NK-92 treated with Interleukin-12 subunit alpha and Interleukin-12 subunit beta, amount 100 ng/mL, for 24 hours (cell line): ENCODE data around the gene GADD45A.

Experiments used
- DNase-seq: peaks from one replicate; lab custom pipeline; 2025; lab: John Stamatoyannopoulos, UW

The GADD45A gene

GRCh38 chr1:67668660-67669059 lies 16.3 kb upstream of the GADD45A start:
- no peak for DNase-seq

DNA sequence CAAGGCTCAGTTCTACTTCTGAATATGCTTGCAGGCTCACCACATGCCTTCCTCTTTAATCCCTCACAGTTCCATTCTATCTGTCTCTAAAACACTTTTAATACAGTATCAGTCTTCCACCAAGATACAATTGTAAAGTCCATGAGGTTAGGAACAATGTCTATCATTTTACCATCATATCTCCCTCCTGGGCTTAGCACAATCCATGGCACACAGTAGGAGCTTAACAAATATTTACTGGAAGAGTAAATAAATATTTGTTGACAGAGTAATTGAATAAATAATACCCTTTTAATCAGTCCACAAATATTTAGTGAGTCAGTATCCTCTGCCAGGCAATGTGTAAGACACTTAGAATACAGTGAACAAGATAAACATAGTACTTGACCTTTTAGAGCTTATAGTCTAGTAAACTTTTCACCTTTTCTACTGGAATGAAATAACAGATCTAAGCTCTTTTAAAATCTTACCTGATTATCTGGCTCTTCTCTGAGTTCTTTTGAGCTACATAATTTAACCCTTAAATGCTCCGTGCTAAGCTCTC lies 12.7 kb upstream of the GADD45A start:
- DNase-seq, result no peak

DNA sequence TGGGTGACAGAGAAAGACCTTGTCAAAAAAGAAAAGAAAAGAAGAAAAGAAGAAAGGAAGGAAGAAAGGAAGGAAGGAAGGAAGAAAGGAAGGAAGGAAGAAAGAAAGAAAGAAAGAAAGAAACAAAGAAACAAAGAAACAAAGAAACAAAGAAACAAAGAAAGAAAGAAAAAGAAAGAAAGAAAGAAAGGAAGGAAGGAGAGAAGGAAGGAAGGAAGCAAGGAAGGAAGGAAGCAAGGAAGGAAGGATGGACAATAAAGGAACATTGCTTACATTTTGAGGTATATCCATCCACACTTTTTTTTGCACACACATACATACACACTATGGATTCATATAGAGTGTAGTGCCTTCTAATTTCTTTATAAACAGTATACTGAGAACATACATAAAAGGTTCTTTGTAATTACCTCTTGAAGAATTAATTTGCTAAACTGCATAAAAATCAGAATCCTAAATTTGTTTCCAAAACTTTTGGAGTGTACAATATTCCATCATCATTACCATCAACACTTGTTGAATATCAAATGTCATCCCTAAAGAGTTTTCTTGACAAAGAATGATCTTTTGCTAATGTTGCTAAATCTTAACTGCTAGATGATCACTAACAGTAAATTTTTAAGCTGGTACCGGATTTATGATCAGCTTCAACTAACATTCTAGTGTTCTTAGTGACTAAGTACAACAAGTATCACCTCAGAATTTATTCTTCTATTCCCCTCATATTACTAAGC lies 11.4 kb upstream of the GADD45A start:
- DNase-seq, result no peak

DNA sequence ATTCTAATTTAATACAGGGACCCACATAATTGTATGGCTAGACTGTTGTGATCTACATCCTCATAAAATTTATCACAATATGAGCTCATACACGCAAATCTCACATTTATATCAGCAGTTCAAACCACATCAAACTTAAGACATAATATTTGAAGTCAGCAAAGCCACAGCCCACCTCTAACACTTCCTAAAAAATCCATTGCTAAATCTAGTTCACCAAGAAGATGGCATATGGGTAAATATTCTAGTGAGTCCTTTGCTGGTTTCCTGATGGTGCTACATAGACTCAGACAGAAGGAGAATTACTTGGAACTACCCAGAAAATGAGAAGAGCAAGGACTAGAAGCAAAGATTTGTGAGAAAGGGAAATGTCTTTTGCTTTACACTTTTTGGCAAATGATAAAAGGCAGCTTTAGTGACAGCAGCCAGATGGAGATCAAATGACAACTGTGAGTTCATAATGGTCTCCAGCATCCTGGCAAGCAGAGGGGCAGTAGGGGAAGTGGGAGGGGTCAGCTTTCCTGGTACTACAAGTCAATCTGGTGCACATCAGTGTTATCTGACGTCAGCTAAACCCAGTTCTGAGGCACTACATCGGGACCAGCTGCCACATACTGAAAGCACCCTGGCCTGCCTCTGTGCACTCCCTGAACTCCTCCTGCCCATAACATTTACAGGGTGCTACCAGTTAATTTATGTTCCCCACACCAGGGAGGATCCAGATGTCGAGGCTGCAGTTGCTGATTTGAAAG lies 10.6 kb upstream of the GADD45A start:
- no peak for DNase-seq

DNA sequence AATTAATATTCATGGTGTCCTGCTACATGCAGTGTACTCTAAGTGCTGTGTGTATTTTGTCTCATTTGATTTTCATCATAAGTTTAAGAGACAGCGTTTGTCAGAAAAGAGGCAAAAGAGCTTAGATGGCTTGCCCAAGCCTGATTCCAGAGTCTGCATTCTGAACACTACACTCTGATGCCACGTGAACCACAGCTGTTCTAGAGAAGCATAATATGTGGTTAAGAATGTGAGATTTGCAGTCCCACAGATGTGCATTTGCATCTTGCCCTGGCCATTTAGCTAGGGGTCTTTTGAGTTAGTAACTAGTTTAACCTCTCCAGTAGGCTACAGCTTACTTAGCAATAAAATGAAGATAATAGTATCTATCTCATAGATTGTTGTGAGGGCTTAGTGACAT lies 9.2 kb upstream of the GADD45A start:
- DNase-seq, result no peak

DNA sequence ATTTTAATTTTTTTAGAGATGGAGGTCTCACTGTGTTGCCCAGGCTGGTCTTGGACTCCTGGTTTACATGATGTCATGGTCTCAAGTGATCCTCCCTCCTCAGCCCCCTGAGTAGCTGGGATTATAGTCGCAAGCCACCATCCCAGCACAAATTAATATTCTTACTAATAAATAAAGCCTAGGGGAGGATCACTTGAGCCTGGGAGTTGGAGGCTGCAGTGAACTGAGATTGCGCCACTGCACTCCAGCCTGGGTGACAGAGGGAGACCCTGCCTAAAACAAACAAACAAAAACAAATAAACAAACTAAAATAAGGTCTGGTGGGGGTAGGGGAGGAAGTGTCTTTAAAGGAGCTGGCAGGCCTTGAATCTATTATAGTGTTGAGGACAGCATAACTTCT lies 8.7 kb upstream of the GADD45A start:
- DNase-seq, result no peak

- no peak for DNase-seq
Observed at GRCh38 chr1:67676946-67677345, 8.1 kb upstream of the GADD45A start.

- DNase-seq, result no peak
Observed at GRCh38 chr1:67677408-67677807, 7.6 kb upstream of the GADD45A start.

DNA sequence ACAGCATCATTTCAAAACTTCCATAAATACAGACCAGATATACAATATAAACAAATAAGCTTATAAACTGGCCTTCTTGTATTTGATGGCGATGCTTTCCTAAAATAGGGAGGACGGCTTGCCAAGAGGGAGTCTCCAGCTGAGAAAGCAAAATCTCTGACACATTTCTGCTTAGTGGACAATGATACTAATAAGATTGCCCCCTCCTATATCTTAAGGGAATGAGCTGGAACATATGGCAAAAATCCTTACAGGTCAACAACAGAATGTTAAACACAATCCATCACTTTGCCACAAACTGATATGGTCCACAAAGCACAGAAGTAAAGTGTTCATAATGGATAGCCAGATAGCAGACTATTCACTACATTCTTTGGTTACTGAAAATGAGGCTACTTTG lies 7.1 kb upstream of the GADD45A start:
- no peak for DNase-seq

DNA sequence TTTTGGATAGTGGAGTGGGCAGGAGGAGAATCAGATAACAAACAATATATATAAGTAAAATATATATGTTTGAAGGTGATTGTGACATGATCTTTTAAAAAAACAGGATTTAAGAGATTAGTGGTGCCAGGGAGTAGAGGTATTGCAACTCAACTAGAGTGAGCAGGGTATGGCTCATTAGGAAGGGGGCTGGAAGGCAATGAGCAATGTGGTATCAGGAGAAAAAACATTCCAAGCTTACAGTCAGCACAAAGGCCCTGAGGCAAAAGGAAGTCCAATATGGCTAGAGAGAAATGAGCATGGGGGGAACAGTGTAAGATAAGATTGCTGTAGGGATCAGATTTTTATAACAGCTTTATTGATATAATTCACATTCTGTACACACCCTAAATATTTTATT lies 5.3 kb upstream of the GADD45A start:
- DNase-seq, result no peak

GRCh38 chr1:67680486-67680885 lies 4.5 kb upstream of the GADD45A start:
- DNase-seq, result no peak

DNA sequence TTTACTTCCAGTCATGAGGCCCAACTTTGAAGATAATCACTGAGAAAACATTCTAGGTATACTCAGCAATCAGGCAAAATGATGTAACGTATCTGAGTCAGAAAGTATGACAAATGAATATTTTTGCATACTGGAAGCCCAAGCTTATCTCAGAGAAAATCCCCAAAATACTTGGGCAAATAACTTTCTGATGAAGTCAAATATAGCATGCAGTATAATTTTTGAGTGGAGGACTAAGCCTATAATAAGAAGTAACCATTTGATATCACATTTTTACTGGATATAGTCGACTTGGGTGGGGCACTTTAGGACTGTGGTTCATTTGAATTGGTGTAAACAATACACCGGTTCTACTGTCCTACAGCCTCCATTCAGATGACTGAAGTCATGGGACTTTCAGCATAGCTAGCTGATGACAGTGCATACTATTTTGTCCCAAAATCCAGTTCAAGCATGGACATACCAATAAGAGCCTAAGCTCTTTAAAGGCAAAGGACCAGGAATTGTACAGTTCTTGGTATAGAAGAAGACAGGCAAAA lies 2.3 kb upstream of the GADD45A start:
- no peak for DNase-seq

DNA sequence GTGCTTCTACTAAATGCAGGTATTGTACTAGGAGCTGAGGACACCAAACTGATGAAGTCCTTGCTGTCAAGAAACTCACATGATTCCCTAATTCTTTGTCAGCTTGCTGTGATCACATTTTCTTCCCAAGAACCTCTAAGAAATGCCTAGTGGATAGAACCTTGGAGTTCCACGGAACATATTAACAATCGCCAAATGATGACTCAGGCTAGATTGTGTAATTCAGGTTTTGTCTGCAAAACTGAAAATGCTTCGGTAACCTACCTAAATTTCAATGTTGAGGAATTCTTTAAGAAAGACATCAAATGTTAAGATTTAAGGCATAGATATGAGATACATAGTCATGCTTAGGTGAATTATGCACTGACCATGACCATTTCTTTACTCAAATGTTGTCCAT lies 1.7 kb upstream of the GADD45A start:
- DNase-seq, result no peak

DNA sequence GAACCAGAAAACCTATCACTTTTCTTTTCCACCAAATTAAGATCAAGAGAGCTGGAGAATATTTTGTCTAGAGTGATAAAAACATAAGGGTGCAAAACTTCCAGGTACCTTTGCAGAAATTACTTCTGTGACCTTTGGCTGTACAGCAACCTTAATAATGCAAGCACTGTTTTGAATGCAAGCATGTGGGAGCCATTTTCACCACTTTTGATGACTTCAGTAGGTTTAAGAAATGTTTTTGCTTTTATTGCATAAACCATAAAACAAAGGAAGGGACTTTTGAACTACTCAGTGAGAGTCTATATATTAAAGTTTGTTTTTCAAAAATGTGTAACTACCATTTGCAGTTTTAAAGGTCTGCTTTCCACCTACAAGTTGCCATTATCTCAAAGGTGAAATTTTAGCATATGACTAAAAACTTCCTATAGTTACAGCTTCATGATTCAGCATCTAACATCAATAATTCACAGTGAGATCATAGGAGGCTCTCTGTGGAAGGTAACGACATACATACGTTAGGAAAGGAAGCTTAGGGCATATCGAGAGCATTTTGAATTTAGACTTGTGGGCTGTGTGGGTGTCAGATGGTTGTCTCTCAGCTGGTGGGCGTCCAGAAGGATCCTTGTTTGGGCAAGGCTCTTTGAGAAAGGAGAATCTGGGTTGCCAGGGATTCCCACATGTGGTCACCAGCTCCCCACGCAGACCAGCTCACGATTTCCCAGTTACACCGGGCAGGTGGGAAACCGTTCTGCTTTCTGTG lies 1.1 kb upstream of the GADD45A start:
- no peak for DNase-seq

- no peak for DNase-seq
Observed at GRCh38 chr1:67684526-67685066, 405 bp upstream of the GADD45A start.

DNA sequence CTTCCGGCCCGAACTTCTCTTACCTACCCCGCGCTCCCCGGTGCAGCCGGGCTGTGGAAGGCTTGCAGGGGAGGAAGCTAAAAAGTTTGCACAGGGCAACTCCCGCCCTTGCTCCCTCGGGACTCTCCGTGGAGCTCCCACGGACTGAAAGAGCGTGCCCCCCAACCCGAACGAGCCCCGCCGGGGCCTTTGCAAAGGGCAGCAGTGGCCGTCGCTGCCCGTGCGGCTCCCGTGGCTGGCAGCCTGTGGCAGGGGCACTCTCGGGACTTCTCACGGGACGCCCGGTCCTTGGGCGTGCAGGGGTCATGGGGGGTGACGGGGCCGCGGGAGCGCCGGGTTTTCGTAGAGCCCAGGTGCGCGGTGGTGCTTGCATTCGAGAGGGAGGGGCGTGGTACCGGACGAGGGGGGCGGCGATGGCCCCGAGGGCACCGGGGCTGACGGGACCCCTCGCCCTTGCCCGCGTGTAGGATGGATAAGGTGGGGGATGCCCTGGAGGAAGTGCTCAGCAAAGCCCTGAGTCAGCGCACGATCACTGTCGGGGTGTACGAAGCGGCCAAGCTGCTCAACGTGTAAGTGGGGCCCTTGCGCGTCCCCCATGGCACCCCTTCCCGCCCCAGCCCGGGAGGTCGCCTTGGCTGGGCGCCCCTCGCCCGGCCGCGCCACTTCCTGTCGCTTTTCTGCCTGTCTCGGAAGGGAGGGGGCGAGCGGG lies 711 bp downstream of the GADD45A start:
- DNase-seq, result peak; percentile 56

DNA sequence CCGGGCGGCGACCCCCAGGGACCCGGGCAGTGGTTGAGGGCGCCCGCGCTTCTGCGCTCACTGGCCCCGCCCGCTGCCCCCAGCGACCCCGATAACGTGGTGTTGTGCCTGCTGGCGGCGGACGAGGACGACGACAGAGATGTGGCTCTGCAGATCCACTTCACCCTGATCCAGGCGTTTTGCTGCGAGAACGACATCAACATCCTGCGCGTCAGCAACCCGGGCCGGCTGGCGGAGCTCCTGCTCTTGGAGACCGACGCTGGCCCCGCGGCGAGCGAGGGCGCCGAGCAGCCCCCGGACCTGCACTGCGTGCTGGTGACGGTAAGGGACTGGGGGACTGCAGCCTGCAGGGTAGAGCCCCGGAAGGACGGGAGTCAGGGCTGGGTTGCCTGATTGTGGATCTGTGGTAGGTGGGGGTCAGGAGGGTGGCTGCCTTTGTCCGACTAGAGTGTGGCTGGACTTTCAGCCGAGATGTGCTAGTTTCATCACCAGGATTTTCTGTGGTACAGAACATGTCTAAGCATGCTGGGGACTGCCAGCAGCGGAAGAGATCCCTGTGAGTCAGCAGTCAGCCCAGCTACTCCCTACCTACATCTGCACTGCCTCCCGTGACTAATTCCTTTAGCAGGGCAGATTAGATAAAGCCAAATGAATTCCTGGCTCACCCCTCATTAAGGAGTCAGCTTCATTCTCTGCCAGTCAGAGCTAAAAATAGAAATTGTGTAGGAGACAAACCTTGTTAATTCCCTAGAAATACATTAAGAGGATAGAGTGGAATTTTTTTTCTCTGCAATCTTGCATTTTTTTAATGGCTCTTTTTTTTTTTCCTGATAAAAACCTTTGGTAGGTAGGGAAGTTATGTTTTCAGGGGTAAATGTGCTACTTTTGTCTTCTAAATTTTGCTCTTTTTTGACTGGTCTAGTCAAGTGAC lies 1.5 kb downstream of the GADD45A start:
- peak; percentile 68 for DNase-seq

- no peak for DNase-seq
Observed at GRCh38 chr1:67687198-67687545, 2.2 kb downstream of the GADD45A start.

GRCh38 chr1:67687649-67688048 lies 2.6 kb downstream of the GADD45A start:
- no peak for DNase-seq

DNA sequence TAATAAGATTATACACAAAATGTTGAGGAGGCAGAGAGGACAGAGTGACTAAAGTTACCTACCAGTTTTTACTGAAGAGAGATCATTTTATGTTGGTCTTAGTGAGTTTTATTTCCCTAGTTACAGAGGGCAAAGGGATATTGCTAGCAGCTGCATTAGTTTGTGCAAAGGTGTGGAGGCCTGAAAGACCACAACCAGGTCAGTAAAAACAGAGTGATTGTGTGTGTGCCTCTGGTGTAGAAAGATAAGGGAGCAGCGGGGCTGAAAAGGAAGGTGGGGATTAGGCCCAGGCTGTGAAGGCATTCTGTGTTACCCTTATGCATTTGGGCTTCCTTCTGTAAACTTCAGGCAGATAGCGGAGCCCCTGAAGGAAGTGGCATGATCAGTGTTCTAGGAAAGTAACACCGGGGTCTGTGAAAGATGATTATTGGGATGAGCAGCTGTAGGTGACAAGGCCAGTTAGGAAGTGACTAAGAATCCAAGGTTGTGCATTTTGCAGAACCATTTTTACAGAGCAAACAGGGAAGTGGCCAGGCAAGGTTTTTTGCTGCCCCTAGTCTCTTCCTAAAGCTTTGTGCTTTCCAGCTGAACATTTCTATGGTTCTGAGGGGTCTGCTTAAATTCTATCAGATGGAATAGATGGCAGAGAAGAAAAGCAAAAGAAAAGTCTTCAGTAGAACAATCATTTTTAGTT lies 3.7 kb downstream of the GADD45A start:
- DNase-seq, result no peak
